ENCODE data around the gene UGGT1.

GRCh38 chr2:128073278-128073677, 17.7 kb upstream of the UGGT1 start:
- TF ChIP-seq CTCF (IDR thresholded peaks at IDR 0.05) (no peak), EP300 (IDR thresholded peaks at IDR 0.05) (no peak), POLR2A (IDR thresholded peaks at IDR 0.05) (no peak), POLR2AphosphoS5 (IDR thresholded peaks at IDR 0.05) (no peak)
